Upper lobe of left lung (tissue), 6 donors: ENCODE data around the gene TMEM116. TPM values are rescaled to one million over a fixed set of nuclear protein-coding genes. Genes with fewer than 3 reads are reported as not detected.

Experiments used
- ATAC-seq, 2 donors: fragments of 200-7000 bp; cut with Tn5 transposase; one replicate each; pipeline ENCODE4 v1.9.1; 2022; ENCODE audit warnings: mild to moderate bottlenecking in 2 of 2, moderate library complexity in 2 of 2; ENCODE audit not compliant: low FRiP score in 2 of 2
- DNase-seq, 2 donors: peaks; one replicate each; pipeline ENCODE4 v3.0.0-alpha.2; 2019 to 2020
- H3K27ac ChIP-seq, 4 donors: fragments of 200-600 bp; sonication (generic); one replicate each; pipeline ENCODE4 v1.5.1; 2016 to 2019
- H3K27me3 ChIP-seq, 4 donors: fragments of 200-600 bp; sonication (generic); one replicate each; pipeline ENCODE4 v1.5.1; 2017 to 2019
- H3K36me3 ChIP-seq, 4 donors: fragments of 200-600 bp; sonication (generic); one replicate each; pipeline ENCODE4 v1.5.1; 2016 to 2019
- H3K4me1 ChIP-seq, 4 donors: fragments of 200-600 bp; sonication (generic); one replicate each; pipeline ENCODE4 v1.5.1; 2018 to 2019
- H3K4me3 ChIP-seq, 4 donors: fragments of 200-600 bp; sonication (generic); one replicate each; pipeline ENCODE4 v1.5.1; 2017 to 2019; ENCODE audit warnings: mild to moderate bottlenecking in 2 of 4, moderate library complexity in 1 of 4
- H3K9me3 ChIP-seq, 4 donors: fragments of 200-600 bp; sonication (generic); one replicate each; pipeline ENCODE4 v1.5.1; 2018 to 2019
- EP300 ChIP-seq, 4 donors: sonication (generic); formaldehyde crosslinking; IDR thresholded peaks; one replicate each; pipeline ENCODE4 v1.5.1; 2017; ENCODE audit warnings: antibody characterized with exemption in 4 of 4, control low read depth in 2 of 4
- POLR2A ChIP-seq, 4 donors: fragments of 450-650 bp; IDR thresholded peaks; one replicate each; pipeline ENCODE4 v1.5.1; 2016 to 2017; ENCODE audit warnings: antibody characterized with exemption in 4 of 4, mild to moderate bottlenecking in 2 of 4
- POLR2AphosphoS5 ChIP-seq, 2 donors: sonication (generic); formaldehyde crosslinking; IDR thresholded peaks; one replicate each; pipeline ENCODE4 v1.5.1; 2017; ENCODE audit warnings: antibody characterized with exemption in 2 of 2
- WGBS, 2 donors: methylation state at CpG; one replicate each; pipeline ENCODE4 v1.1.5; 2017 to 2018; 5-methylcytosine and 5-hydroxymethylcytosine counted together
- total RNA-seq, 6 donors: library from RNA; depleted of rRNA in 4 of 6; stranded (reverse); fragments of >200 nt in 4 of 6; gene quantifications; one replicate each; pipeline versions ENCODE4 v1.1.0 to v1.2.1, GENCODE V29; 2016 to 2021
- TF ChIP-seq, protein P1 (sequence below), 6 experiments: fragments of 450-650 bp in 4 of 6; fragments of 200-600 bp in 2 of 6; sonication (generic) in 2 of 6; IDR thresholded peaks; one replicate each; pipeline ENCODE4 v1.5.1; 2016 to 2019; ENCODE audit warnings: antibody characterized with exemption in 6 of 6
- donor health status: DM: no; HTN: no; CAD: no; lungs with moderate emphysema.
- donor health status: DM: no; HTN: yes; CAD: no; lungs with severe emphysema.

Gene TMEM116
- total RNA-seq, 6 donors from 2014 or later, result 14.8 to 41.9 (median 21.2) TPM

DNA sequence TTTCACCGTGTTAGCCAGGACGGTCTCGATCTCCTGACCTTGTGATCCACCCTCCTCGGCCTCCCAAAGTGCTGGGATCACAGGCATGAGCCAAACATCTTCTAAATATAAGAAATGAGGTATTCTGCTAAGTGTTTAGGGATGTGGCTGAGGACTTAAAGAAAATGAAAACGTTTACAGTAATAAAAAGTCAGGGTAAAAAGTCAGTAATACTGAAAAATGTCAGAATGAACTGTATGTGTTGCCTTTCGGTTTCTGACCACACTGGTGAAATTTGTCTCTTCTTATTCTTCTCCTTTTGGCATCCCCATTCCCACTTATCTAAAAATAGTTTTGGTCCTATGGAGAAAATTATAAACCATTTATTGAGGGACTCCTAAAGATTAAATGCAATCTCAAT lies 20.5 kb downstream of the TMEM116 start:
- H3K9me3 ChIP-seq, result no peaks in the 10 kb centered on the region
- TF ChIP-seq, protein P1, sequence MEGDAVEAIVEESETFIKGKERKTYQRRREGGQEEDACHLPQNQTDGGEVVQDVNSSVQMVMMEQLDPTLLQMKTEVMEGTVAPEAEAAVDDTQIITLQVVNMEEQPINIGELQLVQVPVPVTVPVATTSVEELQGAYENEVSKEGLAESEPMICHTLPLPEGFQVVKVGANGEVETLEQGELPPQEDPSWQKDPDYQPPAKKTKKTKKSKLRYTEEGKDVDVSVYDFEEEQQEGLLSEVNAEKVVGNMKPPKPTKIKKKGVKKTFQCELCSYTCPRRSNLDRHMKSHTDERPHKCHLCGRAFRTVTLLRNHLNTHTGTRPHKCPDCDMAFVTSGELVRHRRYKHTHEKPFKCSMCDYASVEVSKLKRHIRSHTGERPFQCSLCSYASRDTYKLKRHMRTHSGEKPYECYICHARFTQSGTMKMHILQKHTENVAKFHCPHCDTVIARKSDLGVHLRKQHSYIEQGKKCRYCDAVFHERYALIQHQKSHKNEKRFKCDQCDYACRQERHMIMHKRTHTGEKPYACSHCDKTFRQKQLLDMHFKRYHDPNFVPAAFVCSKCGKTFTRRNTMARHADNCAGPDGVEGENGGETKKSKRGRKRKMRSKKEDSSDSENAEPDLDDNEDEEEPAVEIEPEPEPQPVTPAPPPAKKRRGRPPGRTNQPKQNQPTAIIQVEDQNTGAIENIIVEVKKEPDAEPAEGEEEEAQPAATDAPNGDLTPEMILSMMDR (IDR thresholded peaks at IDR 0.05), result no peak
- TF ChIP-seq POLR2A (IDR thresholded peaks at IDR 0.05) (no peak), EP300 (IDR thresholded peaks at IDR 0.05) (no peak), POLR2AphosphoS5 (IDR thresholded peaks at IDR 0.05) (no peak)
- no peak overlapping the region for H3K4me3 ChIP-seq
- no peaks in the 10 kb centered on the region for H3K27me3 ChIP-seq
- DNase-seq, result no peak
- peaks cover 0 to 5% (median 0%) of the 10 kb centered on the region in 4 donors for H3K36me3 ChIP-seq
- H3K27ac ChIP-seq, result no peak overlapping the region
- ATAC-seq, result no peak
- WGBS, 2 donors, result 83 to 88% methylated on average over 6 of the region's 6 CpGs
- peaks cover 7 to 12% (median 9%) of the 10 kb centered on the region in 4 donors for H3K4me1 ChIP-seq

DNA sequence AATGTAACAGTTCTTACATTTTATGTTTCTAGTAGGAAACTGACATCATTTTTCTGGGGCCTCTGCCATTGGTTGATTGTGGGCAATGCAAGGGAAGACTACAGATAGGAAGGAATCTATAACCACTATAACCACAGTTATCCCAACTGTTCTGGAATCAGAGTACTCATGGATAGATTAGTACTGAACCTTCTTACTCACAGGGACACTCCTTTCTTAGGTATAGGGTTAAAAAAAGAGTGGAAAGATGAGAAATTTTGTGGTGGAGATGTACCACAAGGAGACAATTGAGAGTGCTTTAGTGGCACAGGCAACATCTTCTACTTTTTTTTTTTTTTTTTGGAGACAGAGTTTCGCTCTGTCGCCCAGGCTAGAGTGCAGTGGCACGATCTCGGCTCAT lies 21.0 kb downstream of the TMEM116 start:
- ATAC-seq, result no peak
- H3K36me3 ChIP-seq, result peaks cover 0 to 5% (median 0%) of the 10 kb centered on the region in 4 donors
- H3K27ac ChIP-seq, result no peak overlapping the region
- no peaks in the 10 kb centered on the region for H3K27me3 ChIP-seq
- 95 to 99% methylated on average over 4 of the region's 4 CpGs for WGBS, 2 donors
- no peak overlapping the region for H3K4me3 ChIP-seq
- TF ChIP-seq POLR2A (IDR thresholded peaks at IDR 0.05) (no peak), EP300 (IDR thresholded peaks at IDR 0.05) (no peak), POLR2AphosphoS5 (IDR thresholded peaks at IDR 0.05) (no peak)
- TF ChIP-seq, protein P1 (IDR thresholded peaks at IDR 0.05), result no peak
- no peak for DNase-seq
- peaks cover 7 to 12% (median 9%) of the 10 kb centered on the region in 4 donors for H3K4me1 ChIP-seq
- H3K9me3 ChIP-seq, result no peaks in the 10 kb centered on the region

DNA sequence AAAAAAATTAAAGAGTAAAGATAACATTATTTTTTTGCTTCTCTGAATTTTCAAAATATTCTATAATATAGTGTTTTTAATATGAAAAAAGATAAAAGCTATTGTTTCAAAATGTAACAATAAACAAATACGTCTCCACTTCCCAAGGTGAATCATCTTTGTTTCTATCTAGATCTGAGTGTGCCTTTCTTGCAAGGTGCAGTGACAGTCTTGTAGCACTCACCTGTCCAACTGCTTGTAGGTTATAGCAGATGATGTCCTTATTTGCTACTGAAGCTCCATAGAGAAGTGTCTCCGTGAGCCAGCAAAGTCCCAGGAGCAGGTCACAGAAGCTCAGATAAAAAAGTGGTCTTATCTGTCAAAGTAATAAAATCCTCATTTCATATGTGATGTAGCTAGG lies 21.4 kb downstream of the TMEM116 start:
- H3K27ac ChIP-seq, result no peak overlapping the region
- no peak for TF ChIP-seq POLR2A (IDR thresholded peaks at IDR 0.05)
- TF ChIP-seq, protein P1 (IDR thresholded peaks at IDR 0.05), result no peak
- TF ChIP-seq POLR2AphosphoS5 (IDR thresholded peaks at IDR 0.05), result no peak
- TF ChIP-seq EP300 (IDR thresholded peaks at IDR 0.05), result no peak
- peaks cover 7 to 12% (median 9%) of the 10 kb centered on the region in 4 donors for H3K4me1 ChIP-seq
- H3K9me3 ChIP-seq, result no peaks in the 10 kb centered on the region
- no peaks in the 10 kb centered on the region for H3K27me3 ChIP-seq
- DNase-seq (no peak), ATAC-seq (no peak)
- WGBS, 2 donors, result 80 to 85% methylated on average over 2 of the region's 2 CpGs
- H3K4me3 ChIP-seq, result no peak overlapping the region
- H3K36me3 ChIP-seq, result peaks cover 0 to 5% (median 0%) of the 10 kb centered on the region in 4 donors

DNA sequence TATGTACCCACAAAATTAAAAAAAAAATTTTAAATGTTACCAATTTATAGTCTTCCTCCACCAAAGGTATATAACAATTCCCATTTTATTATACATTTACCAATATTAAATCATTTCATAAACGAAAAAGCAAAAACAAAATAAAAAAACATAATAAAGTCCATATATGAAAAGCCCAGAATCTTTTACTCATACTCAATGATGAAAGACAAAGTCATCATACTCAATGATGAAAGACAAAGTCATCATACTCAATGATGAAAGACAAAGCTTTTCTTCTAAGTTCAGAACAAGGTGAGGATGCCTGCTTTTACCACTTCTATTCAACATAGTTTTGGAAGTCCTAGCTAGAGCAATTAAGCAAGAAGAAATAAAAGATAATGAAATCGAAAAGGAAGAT lies 28.1 kb downstream of the TMEM116 start:
- ATAC-seq (no peak), DNase-seq (no peak)
- H3K27me3 ChIP-seq, result no peaks in the 10 kb centered on the region
- peaks cover 0 to 5% (median 0%) of the 10 kb centered on the region in 4 donors for H3K36me3 ChIP-seq
- H3K27ac ChIP-seq, result no peak overlapping the region
- no peaks in the 10 kb centered on the region for H3K4me1 ChIP-seq
- TF ChIP-seq POLR2A (IDR thresholded peaks at IDR 0.05), result no peak
- no peak for TF ChIP-seq EP300 (IDR thresholded peaks at IDR 0.05)
- TF ChIP-seq, protein P1 (IDR thresholded peaks at IDR 0.05), result no peak
- no peak for TF ChIP-seq POLR2AphosphoS5 (IDR thresholded peaks at IDR 0.05)
- no peak overlapping the region for H3K4me3 ChIP-seq
- WGBS, 2 donors, result 81 to 85% methylated on average over 2 of the region's 2 CpGs
- H3K9me3 ChIP-seq, result no peaks in the 10 kb centered on the region

DNA sequence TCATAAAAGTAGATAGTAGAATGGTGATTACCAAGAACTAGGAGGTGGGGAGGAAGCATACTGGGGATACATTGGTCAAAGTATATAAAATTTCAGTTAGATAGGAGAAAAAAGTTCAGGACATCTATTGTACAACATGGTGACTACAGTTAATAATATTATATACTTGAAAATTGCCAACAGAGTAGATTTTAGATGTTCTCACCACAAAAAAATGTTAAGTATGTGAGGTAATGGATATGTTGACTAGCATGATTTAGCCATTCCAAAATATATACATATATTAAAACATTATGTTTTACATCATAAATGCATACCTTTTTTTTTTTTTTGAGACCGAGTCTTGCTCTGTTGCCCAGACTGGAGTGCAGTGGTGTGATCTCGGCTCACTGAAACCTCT lies 31.0 kb downstream of the TMEM116 start:
- Histone ChIP-seq H3K4me3 (no peak overlapping the region), H3K36me3 (no peaks in the 10 kb centered on the region), H3K4me1 (no peaks in the 10 kb centered on the region), H3K27ac (no peak overlapping the region), H3K9me3 (no peaks in the 10 kb centered on the region), H3K27me3 (no peaks in the 10 kb centered on the region)
- no peak for ATAC-seq
- 68 to 76% methylated on average over 2 of the region's 2 CpGs for WGBS, 2 donors
- no peak for DNase-seq
- no peak for TF ChIP-seq POLR2A (IDR thresholded peaks at IDR 0.05)
- TF ChIP-seq EP300 (IDR thresholded peaks at IDR 0.05), result no peak
- TF ChIP-seq, protein P1 (IDR thresholded peaks at IDR 0.05), result no peak
- no peak for TF ChIP-seq POLR2AphosphoS5 (IDR thresholded peaks at IDR 0.05)
